HepG2 (cell line): ENCODE measurements around the gene DNM1L. TPM values are rescaled to one million over a fixed set of nuclear protein-coding genes. Genes with fewer than 3 reads are reported as not detected.

ENCODE experiments used
- CCAR2 ChIP-seq: fragments of 200-400 bp; formaldehyde crosslinking; optimal IDR thresholded peaks from 2 replicates; pipeline ENCODE3; 2018; ENCODE audit warnings: low read depth, mild to moderate bottlenecking, low read length, moderate library complexity
- FOXJ3 ChIP-seq: sonication (generic); formaldehyde crosslinking; IDR thresholded peaks from 2 replicates; pipeline ENCODE4 v1.4.0; 2020; ENCODE audit warnings: missing genetic modification reagents, mild to moderate bottlenecking, borderline replicate concordance
- HNF1A ChIP-seq, 2 experiments: sonication (generic) in 1 of 2; formaldehyde crosslinking in 1 of 2; IDR thresholded peaks; 2 replicates each; pipeline versions ENCODE4 v1.4.0 to v1.6.1; 2016 to 2020; ENCODE audit warnings: borderline replicate concordance in 1 of 2, low read depth in 1 of 2, mild to moderate bottlenecking in 1 of 2, missing genetic modification reagents in 1 of 2
- HOMEZ ChIP-seq: IDR thresholded peaks from 2 replicates; pipeline ENCODE4 v1.6.1; 2016; ENCODE audit warnings: low read depth
- ISL2 ChIP-seq: sonication (generic); formaldehyde crosslinking; IDR thresholded peaks from 2 replicates; pipeline ENCODE4 v1.5.0; 2020; ENCODE audit warnings: missing genetic modification reagents
- KMT2A ChIP-seq: sonication (generic); formaldehyde crosslinking; IDR thresholded peaks from 2 replicates; pipeline ENCODE4 v1.4.0; 2020; ENCODE audit warnings: missing genetic modification reagents
- MAF1 ChIP-seq: sonication (generic); formaldehyde crosslinking; IDR thresholded peaks from 2 replicates; pipeline ENCODE4 v1.5.0; 2020; ENCODE audit warnings: missing genetic modification reagents, borderline replicate concordance
- MYNN ChIP-seq: sonication (generic); formaldehyde crosslinking; IDR thresholded peaks from 2 replicates; pipeline ENCODE4 v1.4.0; 2020; ENCODE audit warnings: mild to moderate bottlenecking, low read depth, missing genetic modification reagents
- ZBTB34 ChIP-seq: sonication (generic); formaldehyde crosslinking; IDR thresholded peaks from 2 replicates; pipeline ENCODE4 v1.8.0; 2022; ENCODE audit warnings: mild to moderate bottlenecking, missing genetic modification reagents
- polyA plus RNA-seq, 8 experiments: library from polyadenylated mRNA; depleted of rRNA in 3 of 8; stranded (reverse) in 7 of 8; unstranded in 1 of 8; fragments of >200 nt; fragmentation: Illumina TruSeq in 4 of 8; extraction: Trizol in 4 of 8; gene quantifications; 2 replicates each; pipeline versions ENCODE4 v1.2.1 to v1.2.3, GENCODE V29; 2011 to 2016; ENCODE audit warnings: low read depth in 4 of 8, missing spikeins in 1 of 8, mixed read lengths in 1 of 8; ENCODE audit not compliant: insufficient read depth in 1 of 8
- total RNA-seq, 5 experiments: library from RNA; depleted of rRNA; stranded (reverse); fragments of >200 nt; fragmentation: Illumina TruSeq; extraction: Trizol; gene quantifications; 2 replicates each; pipeline ENCODE4 v1.2.3, GENCODE V29; 2016; ENCODE audit warnings: low read depth in 1 of 5
- TF ChIP-seq, protein P1 (sequence below): IDR thresholded peaks from 2 replicates; pipeline ENCODE4 v1.6.1; 2016; ENCODE audit warnings: low read depth, control low read depth
- TF ChIP-seq, protein P2 (sequence below), 2 experiments: sonication (generic) in 1 of 2; formaldehyde crosslinking in 1 of 2; IDR thresholded peaks; 2 replicates each; pipeline versions ENCODE4 v1.6.1 to v1.9.0; 2014 to 2022; ENCODE audit warnings: antibody characterized with exemption in 1 of 2, borderline replicate concordance in 1 of 2, inconsistent platforms in 1 of 2, low read depth in 1 of 2, missing genetic modification reagents in 1 of 2

The DNM1L gene
- total and polyA plus RNA-seq, 2 of the 13 experiments (the other 11 are each of a cell fraction or from before 2014, with no cell fraction given): 35.9 to 65.8 TPM

GRCh38 chr12:32679091-32679919, at the start of gene DNM1L (continued):
- peak; percentile 36; the same call in 1 of the 2 replicates for TF ChIP-seq HNF1A (IDR thresholded peaks at IDR 0.05; ENCODE audit: low read depth)
- peak; percentile 82 for TF ChIP-seq HNF1A (CRISPR knock-in tag; IDR thresholded peaks at IDR 0.05; ENCODE audit: borderline replicate concordance)
- TF ChIP-seq MYNN (CRISPR knock-in tag): 0 out of 2 replicates have a peak, but pooled peaks have one; percentile 67
- TF ChIP-seq, protein P1, sequence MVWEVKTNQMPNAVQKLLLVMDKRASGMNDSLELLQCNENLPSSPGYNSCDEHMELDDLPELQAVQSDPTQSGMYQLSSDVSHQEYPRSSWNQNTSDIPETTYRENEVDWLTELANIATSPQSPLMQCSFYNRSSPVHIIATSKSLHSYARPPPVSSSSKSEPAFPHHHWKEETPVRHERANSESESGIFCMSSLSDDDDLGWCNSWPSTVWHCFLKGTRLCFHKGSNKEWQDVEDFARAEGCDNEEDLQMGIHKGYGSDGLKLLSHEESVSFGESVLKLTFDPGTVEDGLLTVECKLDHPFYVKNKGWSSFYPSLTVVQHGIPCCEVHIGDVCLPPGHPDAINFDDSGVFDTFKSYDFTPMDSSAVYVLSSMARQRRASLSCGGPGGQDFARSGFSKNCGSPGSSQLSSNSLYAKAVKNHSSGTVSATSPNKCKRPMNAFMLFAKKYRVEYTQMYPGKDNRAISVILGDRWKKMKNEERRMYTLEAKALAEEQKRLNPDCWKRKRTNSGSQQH (CRISPR knock-in tag): peak; percentile 95
- no peak for TF ChIP-seq CCAR2
- TF ChIP-seq HOMEZ (CRISPR knock-in tag): 0 out of 2 replicates have a peak, but pooled peaks have one; percentile 30
- TF ChIP-seq MAF1: no peak
- 0 out of 2 replicates have a peak, but pooled peaks have one; percentile 32 for TF ChIP-seq ISL2 (CRISPR knock-in tag)
- no peak for TF ChIP-seq ZBTB34
- TF ChIP-seq, protein P2, sequence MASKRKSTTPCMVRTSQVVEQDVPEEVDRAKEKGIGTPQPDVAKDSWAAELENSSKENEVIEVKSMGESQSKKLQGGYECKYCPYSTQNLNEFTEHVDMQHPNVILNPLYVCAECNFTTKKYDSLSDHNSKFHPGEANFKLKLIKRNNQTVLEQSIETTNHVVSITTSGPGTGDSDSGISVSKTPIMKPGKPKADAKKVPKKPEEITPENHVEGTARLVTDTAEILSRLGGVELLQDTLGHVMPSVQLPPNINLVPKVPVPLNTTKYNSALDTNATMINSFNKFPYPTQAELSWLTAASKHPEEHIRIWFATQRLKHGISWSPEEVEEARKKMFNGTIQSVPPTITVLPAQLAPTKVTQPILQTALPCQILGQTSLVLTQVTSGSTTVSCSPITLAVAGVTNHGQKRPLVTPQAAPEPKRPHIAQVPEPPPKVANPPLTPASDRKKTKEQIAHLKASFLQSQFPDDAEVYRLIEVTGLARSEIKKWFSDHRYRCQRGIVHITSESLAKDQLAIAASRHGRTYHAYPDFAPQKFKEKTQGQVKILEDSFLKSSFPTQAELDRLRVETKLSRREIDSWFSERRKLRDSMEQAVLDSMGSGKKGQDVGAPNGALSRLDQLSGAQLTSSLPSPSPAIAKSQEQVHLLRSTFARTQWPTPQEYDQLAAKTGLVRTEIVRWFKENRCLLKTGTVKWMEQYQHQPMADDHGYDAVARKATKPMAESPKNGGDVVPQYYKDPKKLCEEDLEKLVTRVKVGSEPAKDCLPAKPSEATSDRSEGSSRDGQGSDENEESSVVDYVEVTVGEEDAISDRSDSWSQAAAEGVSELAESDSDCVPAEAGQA (IDR thresholded peaks at IDR 0.05; ENCODE audit: low read depth): peak; percentile 72; the same call in 1 of the 2 replicates
- TF ChIP-seq, protein P2 (CRISPR knock-in tag; IDR thresholded peaks at IDR 0.05; ENCODE audit: borderline replicate concordance): 0 out of 2 replicates have a peak, but pooled peaks have one; percentile 61
- 0 out of 2 replicates have a peak, but pooled peaks have one; percentile 42 for TF ChIP-seq FOXJ3 (CRISPR knock-in tag)
- peak; percentile 61 for TF ChIP-seq KMT2A
